GM13976 (cell line): Measurements from ENCODE around the gene NUP210.

Experiments used
- DNase-seq: peaks from one replicate; pipeline ENCODE4 v3.0.0; 2012; ENCODE audit warnings: low spot score
- CTCF ChIP-seq: IDR thresholded peaks from 2 replicates; pipeline ENCODE4 v1.5.1; 2012; ENCODE audit warnings: borderline replicate concordance, mild to moderate bottlenecking; ENCODE audit not compliant: insufficient read depth; ENCODE audit errors: extremely low read depth, missing control alignments, control extremely low read depth
- in situ Hi-C: fragments of 300-500 bp; cut with MboI; formaldehyde crosslinking; loops from one replicate; pipeline ENCODE4 v1.12.0; 2022; ENCODE audit warnings: low sequenced_read_pairs, mixed read lengths, inconsistent platforms; ENCODE audit not compliant: unreplicated experiment

Gene NUP210

GRCh38 chr3:13339833-13340232, 80.3 kb downstream of the NUP210 start:
- no peak for TF ChIP-seq CTCF
- in situ Hi-C loops, result no loop called here
- DNase-seq, result no peak

GRCh38 chr3:13338996-13339395, 81.1 kb downstream of the NUP210 start:
- TF ChIP-seq CTCF, result no peak
- no peak for DNase-seq
- in situ Hi-C loops, result no loop called here

GRCh38 chr3:13338231-13338630, 81.9 kb downstream of the NUP210 start:
- DNase-seq, result no peak
- no peak for TF ChIP-seq CTCF
- in situ Hi-C loops, result no loop called here

GRCh38 chr3:13336592-13336991, 83.5 kb downstream of the NUP210 start:
- TF ChIP-seq CTCF, result no peak
- no peak for DNase-seq
- in situ Hi-C loops, result no loop called here

- no peak for TF ChIP-seq CTCF
These were observed 84.6 kb downstream of the NUP210 start for GRCh38 chr3:13335503-13335902.

GRCh38 chr3:13335059-13335458, 85.1 kb downstream of the NUP210 start:
- in situ Hi-C loops, result no loop called here
- no peak for DNase-seq
- TF ChIP-seq CTCF, result no peak

More at GRCh38 chr3:13335503-13335902, 84.6 kb downstream of the NUP210 start:
- no peak for DNase-seq
- in situ Hi-C loops, result no loop called here
